ENCODE measurements around the gene PTCD1.

Gene PTCD1

GRCh38 chr7:99461221-99461620, 22.6 kb upstream of the PTCD1 start:
- H3K27me3 ChIP-seq, result no peaks in the 10 kb centered on the region
- TF ChIP-seq CTCF (IDR thresholded peaks at IDR 0.05), result no peak
- peaks cover 11 to 13% of the 10 kb centered on the region in 2 experiments for H3K4me1 ChIP-seq (ENCODE audit: control insufficient read depth in 1 of 2, insufficient read depth in 1 of 2, low read depth in 1 of 2, low read length in 1 of 2)
- H3K9me3 ChIP-seq, result no peaks in the 10 kb centered on the region
- H3K36me3 ChIP-seq, result peaks cover 52% of the 10 kb centered on the region
- no peak overlapping the region for H3K27ac ChIP-seq
- no peak overlapping the region for H3K4me3 ChIP-seq (ENCODE audit: low read depth in 1 of 2, low read length in 1 of 2)

- Histone ChIP-seq H3K27ac (no peak overlapping the region), H3K36me3 (peaks cover 57% of the 10 kb centered on the region)
These were observed 22.1 kb upstream of the PTCD1 start for GRCh38 chr7:99460651-99461050.

GRCh38 chr7:99459087-99459486, 20.5 kb upstream of the PTCD1 start:
- TF ChIP-seq CTCF (IDR thresholded peaks at IDR 0.05), result no peak
- no peaks in the 10 kb centered on the region for H3K27me3 ChIP-seq
- H3K4me1 ChIP-seq (ENCODE audit: control insufficient read depth in 1 of 2, insufficient read depth in 1 of 2, low read depth in 1 of 2, low read length in 1 of 2), result no peaks in the 10 kb centered on the region
- peaks cover 72% of the 10 kb centered on the region for H3K36me3 ChIP-seq
- H3K9me3 ChIP-seq, result no peaks in the 10 kb centered on the region
- H3K27ac ChIP-seq, result no peak overlapping the region
- H3K4me3 ChIP-seq (ENCODE audit: low read depth in 1 of 2, low read length in 1 of 2), result no peak overlapping the region

More at GRCh38 chr7:99460651-99461050, 22.1 kb upstream of the PTCD1 start:
- no peaks in the 10 kb centered on the region for H3K27me3 ChIP-seq
- H3K4me1 ChIP-seq (ENCODE audit: control insufficient read depth in 1 of 2, insufficient read depth in 1 of 2, low read depth in 1 of 2, low read length in 1 of 2), result peaks cover 8 to 9% of the 10 kb centered on the region in 2 experiments
- no peak for TF ChIP-seq CTCF (IDR thresholded peaks at IDR 0.05)
- no peak overlapping the region for H3K4me3 ChIP-seq (ENCODE audit: low read depth in 1 of 2, low read length in 1 of 2)
- no peaks in the 10 kb centered on the region for H3K9me3 ChIP-seq

GRCh38 chr7:99457650-99458493, 19.3 kb upstream of the PTCD1 start:
- Histone ChIP-seq H3K4me1 (ENCODE audit: control insufficient read depth in 1 of 2, insufficient read depth in 1 of 2, low read depth in 1 of 2, low read length in 1 of 2) (no peaks in the 10 kb centered on the region), H3K27me3 (no peaks in the 10 kb centered on the region), H3K9me3 (no peaks in the 10 kb centered on the region), H3K27ac (no peak overlapping the region), H3K36me3 (peaks cover 79% of the 10 kb centered on the region), H3K4me3 (ENCODE audit: low read depth in 1 of 2, low read length in 1 of 2) (no peak overlapping the region)
- TF ChIP-seq CTCF (IDR thresholded peaks at IDR 0.05), result no peak

- Histone ChIP-seq H3K9me3 (no peaks in the 10 kb centered on the region), H3K4me1 (ENCODE audit: control insufficient read depth in 1 of 2, insufficient read depth in 1 of 2, low read depth in 1 of 2, low read length in 1 of 2) (no peaks in the 10 kb centered on the region), H3K27ac (no peak overlapping the region), H3K36me3 (peaks cover 80% of the 10 kb centered on the region), H3K4me3 (ENCODE audit: low read depth in 1 of 2, low read length in 1 of 2) (no peak overlapping the region), H3K27me3 (no peaks in the 10 kb centered on the region)
- no peak for TF ChIP-seq CTCF (IDR thresholded peaks at IDR 0.05)
These were observed 18.6 kb upstream of the PTCD1 start for GRCh38 chr7:99457050-99457649.
